ENCODE measurements around the gene SYPL2.

The SYPL2 gene

GRCh38 chr1:109521002-109521951, 54.9 kb downstream of the SYPL2 start:
- DNase-seq, result no peak

GRCh38 chr1:109522026-109522425, 55.7 kb downstream of the SYPL2 start:
- DNase-seq, result no peak

GRCh38 chr1:109523706-109524105, 57.4 kb downstream of the SYPL2 start:
- no peak for DNase-seq

GRCh38 chr1:109527098-109527811, 60.9 kb downstream of the SYPL2 start:
- DNase-seq, result no peak

- no peak for DNase-seq
Measured at GRCh38 chr1:109527846-109528695, 61.7 kb downstream of the SYPL2 start.

GRCh38 chr1:109528712-109529111, 62.4 kb downstream of the SYPL2 start:
- DNase-seq, result no peak

GRCh38 chr1:109529881-109530456, 63.6 kb downstream of the SYPL2 start:
- no peak for DNase-seq

GRCh38 chr1:109530457-109531087, 64.2 kb downstream of the SYPL2 start:
- no peak for DNase-seq

- DNase-seq, result no peak
Measured at GRCh38 chr1:109531380-109531779, 65.0 kb downstream of the SYPL2 start.

Data from activated gamma-delta T cell (primary cell).